ENCODE measurements around the gene ATP6V1G1. TPM values are rescaled to one million over a fixed set of nuclear protein-coding genes. Genes with fewer than 3 reads are reported as not detected.

ATP6V1G1 gene
- total and polyA plus RNA-seq, 2 experiments from 2014 or later = 337 to 439 TPM

DNA sequence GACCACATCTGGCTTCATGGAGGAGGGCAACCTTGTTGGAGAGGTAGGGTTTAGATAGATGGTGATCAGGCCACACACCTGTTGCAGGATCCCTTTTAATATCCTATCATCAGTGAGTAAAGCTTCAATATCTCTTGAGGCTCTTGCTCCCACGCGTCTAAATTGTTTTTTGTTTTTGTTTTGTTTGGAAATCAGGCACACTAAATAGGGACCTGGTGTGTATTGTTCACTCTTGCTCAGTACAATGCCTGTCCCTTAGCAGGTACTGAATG, 20.9 kb downstream of the ATP6V1G1 start:
- Histone ChIP-seq H3K36me3 (replicated peaks; ENCODE audit: insufficient read depth, low read depth) (no peaks in the 10 kb centered on the region), H3K4me1 (ENCODE audit: insufficient read depth) (peaks cover 21% of the 10 kb centered on the region), H3K9me2 (replicated peaks; ENCODE audit: insufficient read depth) (no peaks in the 10 kb centered on the region), H3K27me3 (no peaks in the 10 kb centered on the region), H3K9me3 (ENCODE audit: low read depth) (no peaks in the 10 kb centered on the region), H3K79me2 (peaks cover 13% of the 10 kb centered on the region), H3K27ac (no peak overlapping the region), H4K20me1 (ENCODE audit: insufficient read depth, poor library complexity, severe bottlenecking) (no peaks in the 10 kb centered on the region), H2AFZ (no peak overlapping the region), H3K4me3 (no peak overlapping the region), H3K4me2 (no peak overlapping the region)
- TF ChIP-seq EZH2phosphoT487 (IDR thresholded peaks at IDR 0.05; ENCODE audit: low read depth, severe bottlenecking, unreplicated experiment) (no peak), EZH2 (IDR thresholded peaks at IDR 0.05; ENCODE audit: borderline replicate concordance) (no peak)
- TF ChIP-seq, protein P1, sequence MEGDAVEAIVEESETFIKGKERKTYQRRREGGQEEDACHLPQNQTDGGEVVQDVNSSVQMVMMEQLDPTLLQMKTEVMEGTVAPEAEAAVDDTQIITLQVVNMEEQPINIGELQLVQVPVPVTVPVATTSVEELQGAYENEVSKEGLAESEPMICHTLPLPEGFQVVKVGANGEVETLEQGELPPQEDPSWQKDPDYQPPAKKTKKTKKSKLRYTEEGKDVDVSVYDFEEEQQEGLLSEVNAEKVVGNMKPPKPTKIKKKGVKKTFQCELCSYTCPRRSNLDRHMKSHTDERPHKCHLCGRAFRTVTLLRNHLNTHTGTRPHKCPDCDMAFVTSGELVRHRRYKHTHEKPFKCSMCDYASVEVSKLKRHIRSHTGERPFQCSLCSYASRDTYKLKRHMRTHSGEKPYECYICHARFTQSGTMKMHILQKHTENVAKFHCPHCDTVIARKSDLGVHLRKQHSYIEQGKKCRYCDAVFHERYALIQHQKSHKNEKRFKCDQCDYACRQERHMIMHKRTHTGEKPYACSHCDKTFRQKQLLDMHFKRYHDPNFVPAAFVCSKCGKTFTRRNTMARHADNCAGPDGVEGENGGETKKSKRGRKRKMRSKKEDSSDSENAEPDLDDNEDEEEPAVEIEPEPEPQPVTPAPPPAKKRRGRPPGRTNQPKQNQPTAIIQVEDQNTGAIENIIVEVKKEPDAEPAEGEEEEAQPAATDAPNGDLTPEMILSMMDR (IDR thresholded peaks at IDR 0.05; ENCODE audit: poor library complexity) = no peak
- no peak for DNase-seq (ENCODE audit: low spot score)
- WGBS (ENCODE audit: low lambda C conversion rate, missing lambda C conversion rate) = 92% methylated on average over 2 of the region's 2 CpGs

DNA sequence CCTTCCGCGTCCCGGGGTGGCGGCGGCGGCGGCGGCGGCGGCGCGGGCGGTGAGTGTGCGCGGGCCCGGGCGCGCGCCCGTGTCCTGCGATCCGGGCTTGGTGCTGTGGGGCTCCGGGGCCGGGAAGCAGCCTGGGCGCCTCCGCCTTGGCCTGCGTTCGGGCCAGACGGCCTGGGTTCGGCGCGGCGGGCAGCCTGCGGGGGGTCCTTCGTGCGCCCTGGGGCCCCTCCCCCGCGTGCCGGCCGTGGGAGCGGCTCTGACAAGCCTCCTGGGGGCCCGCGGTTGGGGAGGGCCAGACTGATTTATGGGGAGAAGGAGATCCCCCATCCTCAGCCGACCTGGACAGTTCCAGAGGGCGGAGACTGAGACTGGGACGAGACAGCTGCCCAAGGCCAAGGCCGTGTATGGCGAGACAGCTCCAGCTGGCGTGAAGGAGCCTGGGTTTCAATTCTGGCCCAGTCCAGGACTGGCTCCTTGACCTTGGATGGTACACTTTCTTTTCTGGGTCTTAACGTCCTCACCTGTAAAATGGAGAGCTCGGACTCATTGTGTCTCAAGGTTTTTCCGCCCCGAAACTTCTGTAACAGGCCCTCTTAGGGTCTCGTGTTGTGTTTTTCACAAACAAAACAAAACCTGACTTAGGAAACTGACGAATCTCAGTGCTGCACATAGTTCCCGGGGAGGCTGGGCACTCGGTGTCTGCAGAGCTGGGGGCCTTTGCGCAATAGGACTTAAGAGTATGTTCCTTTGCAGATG, 24.1 kb downstream of the ATP6V1G1 start:
- Histone ChIP-seq H3K27me3 (no peaks in the 10 kb centered on the region), H3K9me2 (replicated peaks; ENCODE audit: insufficient read depth) (no peaks in the 10 kb centered on the region), H3K79me2 (peaks cover 39% of the 10 kb centered on the region), H3K9me3 (ENCODE audit: low read depth) (no peaks in the 10 kb centered on the region), H4K20me1 (ENCODE audit: insufficient read depth, poor library complexity, severe bottlenecking) (no peaks in the 10 kb centered on the region), H2AFZ (peak overlapping the region; percentile 96), H3K4me3 (peak overlapping the region; percentile 94), H3K4me1 (ENCODE audit: insufficient read depth) (peaks cover 21% of the 10 kb centered on the region), H3K4me2 (peak overlapping the region; percentile 80), H3K36me3 (replicated peaks; ENCODE audit: insufficient read depth, low read depth) (no peaks in the 10 kb centered on the region), H3K27ac (peak overlapping the region; percentile 99)
- TF ChIP-seq EZH2 (IDR thresholded peaks at IDR 0.05; ENCODE audit: borderline replicate concordance) = no peak
- TF ChIP-seq EZH2phosphoT487 (IDR thresholded peaks at IDR 0.05; ENCODE audit: low read depth, severe bottlenecking, unreplicated experiment) = no peak
- TF ChIP-seq, protein P1 (IDR thresholded peaks at IDR 0.05; ENCODE audit: poor library complexity) = no peak
- peak; percentile 83 for DNase-seq (ENCODE audit: low spot score)
- WGBS (ENCODE audit: low lambda C conversion rate, missing lambda C conversion rate) = 9% methylated on average over 34 of the region's 58 CpGs

DNA sequence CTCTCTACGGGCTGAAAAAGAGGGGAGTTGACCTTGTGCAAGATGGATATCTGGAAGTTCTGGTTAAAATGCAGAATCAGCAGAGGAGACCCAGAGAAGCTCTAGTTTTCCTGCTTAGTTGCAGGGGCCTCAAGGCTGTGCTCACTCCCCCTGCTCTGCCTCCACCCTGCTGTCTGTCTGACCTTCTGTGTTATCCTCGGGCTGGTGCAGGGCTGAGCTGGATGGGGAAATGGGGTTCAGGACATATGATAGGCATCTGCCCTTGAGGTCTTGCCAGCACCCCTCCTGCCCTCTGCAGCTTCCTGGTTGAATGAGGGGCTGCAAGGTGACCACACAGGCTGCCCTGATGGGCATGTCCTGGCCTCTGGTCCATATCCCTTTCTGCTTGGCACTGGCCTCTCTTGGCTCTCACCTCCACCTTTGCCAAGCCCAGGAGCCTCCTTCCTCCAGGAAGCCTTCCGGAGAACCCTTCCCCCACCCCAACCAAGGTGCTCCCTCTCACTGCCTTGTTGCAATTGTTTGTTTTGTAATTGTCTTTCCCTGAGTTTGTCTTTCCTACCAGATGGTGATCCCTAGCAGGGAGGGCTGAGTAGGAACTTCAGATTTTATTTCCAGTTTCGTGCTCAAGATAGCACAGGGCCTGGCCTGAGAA, 24.8 kb downstream of the ATP6V1G1 start:
- peaks cover 21% of the 10 kb centered on the region for H3K4me1 ChIP-seq (ENCODE audit: insufficient read depth)
- TF ChIP-seq, protein P1 (IDR thresholded peaks at IDR 0.05; ENCODE audit: poor library complexity) = no peak
- TF ChIP-seq EZH2 (IDR thresholded peaks at IDR 0.05; ENCODE audit: borderline replicate concordance) = no peak
- TF ChIP-seq EZH2phosphoT487 (IDR thresholded peaks at IDR 0.05; ENCODE audit: low read depth, severe bottlenecking, unreplicated experiment) = no peak
- peaks cover 43% of the 10 kb centered on the region for H3K79me2 ChIP-seq
- no peaks in the 10 kb centered on the region for H3K9me2 ChIP-seq (replicated peaks; ENCODE audit: insufficient read depth)
- peak overlapping the region; percentile 80 for H3K4me2 ChIP-seq
- H2AFZ ChIP-seq = peak overlapping the region; percentile 96
- no peaks in the 10 kb centered on the region for H4K20me1 ChIP-seq (ENCODE audit: insufficient read depth, poor library complexity, severe bottlenecking)
- no peaks in the 10 kb centered on the region for H3K36me3 ChIP-seq (replicated peaks; ENCODE audit: insufficient read depth, low read depth)
- no peaks in the 10 kb centered on the region for H3K27me3 ChIP-seq
- WGBS (ENCODE audit: low lambda C conversion rate, missing lambda C conversion rate) = 38% methylated on average over 4 of the region's 4 CpGs
- H3K9me3 ChIP-seq (ENCODE audit: low read depth) = no peaks in the 10 kb centered on the region
- H3K27ac ChIP-seq = peak overlapping the region; percentile 99
- H3K4me3 ChIP-seq = peak overlapping the region; percentile 94
- DNase-seq (ENCODE audit: low spot score) = no peak

All from hepatocyte (in vitro differentiated cells).